Neural cell (in vitro differentiated cells): ENCODE data around the gene DCTN5.
"Not testable (repeated sequence)": the region's sequence is repeated elsewhere in the genome, so short reads cannot be mapped to it uniquely, and the experiment has no call there.

Experiments
- CTCF ChIP-seq: fragments of 450-650 bp; IDR thresholded peaks from 2 replicates; pipeline ENCODE4 v1.5.1; 2014; ENCODE audit warnings: antibody characterized with exemption, mild to moderate bottlenecking, moderate library complexity; ENCODE audit not compliant: poor library complexity, severe bottlenecking
- EP300 ChIP-seq: fragments of 450-650 bp; conservative IDR thresholded peaks from 2 replicates; pipeline ENCODE4 v1.6.1; 2014; ENCODE audit warnings: antibody characterized with exemption, mild to moderate bottlenecking, moderate library complexity; ENCODE audit not compliant: poor library complexity, severe bottlenecking
- EZH2 ChIP-seq: fragments of 200-600, 300-800 bp; shearing (Covaris generic), sonication (generic); IDR thresholded peaks from 2 replicates; pipeline ENCODE4 v1.6.1; 2014; ENCODE audit warnings: antibody characterized with exemption, low read length, borderline replicate concordance, mild to moderate bottlenecking; ENCODE audit not compliant: insufficient read depth, poor library complexity, severe bottlenecking
- MXI1 ChIP-seq: fragments of 450-650 bp; conservative IDR thresholded peaks from 2 replicates; pipeline ENCODE4 v1.6.1; 2014; ENCODE audit warnings: antibody characterized with exemption, mild to moderate bottlenecking; ENCODE audit not compliant: poor library complexity, severe bottlenecking
- POLR2AphosphoS5 ChIP-seq: IDR thresholded peaks from 2 replicates; pipeline ENCODE4 v1.6.1; 2012
- RAD21 ChIP-seq: fragments of 450-650 bp; conservative IDR thresholded peaks from 2 replicates; pipeline ENCODE4 v1.6.1; 2014; ENCODE audit warnings: antibody characterized with exemption, mild to moderate bottlenecking, moderate library complexity
- REST ChIP-seq: IDR thresholded peaks from 2 replicates; pipeline ENCODE4 v1.6.1; 2012; ENCODE audit warnings: borderline replicate concordance
- SMC3 ChIP-seq: fragments of 450-650 bp; conservative IDR thresholded peaks from 2 replicates; pipeline ENCODE4 v1.6.1; 2014; ENCODE audit warnings: antibody characterized with exemption, mild to moderate bottlenecking, moderate library complexity; ENCODE audit not compliant: poor library complexity
- TAF1 ChIP-seq: IDR thresholded peaks from 2 replicates; pipeline ENCODE4 v1.6.1; 2012; ENCODE audit warnings: low read depth

GRCh38 chr16:23722613-23723240 lies 81.5 kb downstream of the DCTN5 start:
- not testable (repeated sequence) for TF ChIP-seq REST, CTCF, POLR2AphosphoS5, EZH2, TAF1, SMC3, MXI1, EP300, RAD21
